ENCODE results near the gene P2RY1. TPM values are rescaled to one million over a fixed set of nuclear protein-coding genes. Genes with fewer than 3 reads are reported as not detected.
"Not testable (repeated sequence)": the region's sequence is repeated elsewhere in the genome, so short reads cannot be mapped to it uniquely, and the experiment has no call there.

The P2RY1 gene
- total RNA-seq, 2 donors from 2014 or later, result 9.7 to 27.8 TPM

- Histone ChIP-seq H3K4me3 (no peak overlapping the region), H3K9me3 (no peaks in the 10 kb centered on the region), H3K27me3 (no peaks in the 10 kb centered on the region), H3K36me3 (no peaks in the 10 kb centered on the region), H3K27ac (no peak overlapping the region), H3K4me1 (no peaks in the 10 kb centered on the region), H3K9ac (ENCODE audit: low read depth in 2 of 2, low read length in 2 of 2) (no peak overlapping the region)
- intact Hi-C loops (cut with DNase I), result no loop called here
- TF ChIP-seq, protein P1, sequence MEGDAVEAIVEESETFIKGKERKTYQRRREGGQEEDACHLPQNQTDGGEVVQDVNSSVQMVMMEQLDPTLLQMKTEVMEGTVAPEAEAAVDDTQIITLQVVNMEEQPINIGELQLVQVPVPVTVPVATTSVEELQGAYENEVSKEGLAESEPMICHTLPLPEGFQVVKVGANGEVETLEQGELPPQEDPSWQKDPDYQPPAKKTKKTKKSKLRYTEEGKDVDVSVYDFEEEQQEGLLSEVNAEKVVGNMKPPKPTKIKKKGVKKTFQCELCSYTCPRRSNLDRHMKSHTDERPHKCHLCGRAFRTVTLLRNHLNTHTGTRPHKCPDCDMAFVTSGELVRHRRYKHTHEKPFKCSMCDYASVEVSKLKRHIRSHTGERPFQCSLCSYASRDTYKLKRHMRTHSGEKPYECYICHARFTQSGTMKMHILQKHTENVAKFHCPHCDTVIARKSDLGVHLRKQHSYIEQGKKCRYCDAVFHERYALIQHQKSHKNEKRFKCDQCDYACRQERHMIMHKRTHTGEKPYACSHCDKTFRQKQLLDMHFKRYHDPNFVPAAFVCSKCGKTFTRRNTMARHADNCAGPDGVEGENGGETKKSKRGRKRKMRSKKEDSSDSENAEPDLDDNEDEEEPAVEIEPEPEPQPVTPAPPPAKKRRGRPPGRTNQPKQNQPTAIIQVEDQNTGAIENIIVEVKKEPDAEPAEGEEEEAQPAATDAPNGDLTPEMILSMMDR (IDR thresholded peaks at IDR 0.05), result no peak
- no peak for DNase-seq
Measured at GRCh38 chr3:152865668-152866245, 30.8 kb downstream of the P2RY1 start.

- no peak for DNase-seq
- TF ChIP-seq, protein P1 (IDR thresholded peaks at IDR 0.05), result no peak
- no peak overlapping the region for H3K9ac ChIP-seq (ENCODE audit: low read depth in 2 of 2, low read length in 2 of 2)
- no peak overlapping the region for H3K4me3 ChIP-seq
- no peaks in the 10 kb centered on the region for H3K9me3 ChIP-seq
- no peak overlapping the region for H3K27ac ChIP-seq
- no peaks in the 10 kb centered on the region for H3K36me3 ChIP-seq
- H3K4me1 ChIP-seq, result no peaks in the 10 kb centered on the region
- intact Hi-C loops (cut with DNase I), result no loop called here
- no peaks in the 10 kb centered on the region for H3K27me3 ChIP-seq
Measured at GRCh38 chr3:152870027-152870426, 35.1 kb downstream of the P2RY1 start.

- H3K4me3 ChIP-seq; DNase-seq; H3K36me3 ChIP-seq; H3K4me1 ChIP-seq; H3K27me3 ChIP-seq; H3K9me3 ChIP-seq; intact Hi-C loops (cut with DNase I); H3K27ac ChIP-seq; H3K9ac ChIP-seq (ENCODE audit: low read depth in 2 of 2, low read length in 2 of 2): not testable (repeated sequence)
Measured at GRCh38 chr3:152873314-152873713, 38.4 kb downstream of the P2RY1 start.

- Histone ChIP-seq H3K36me3 (no peaks in the 10 kb centered on the region), H3K27ac (no peak overlapping the region), H3K4me1 (no peaks in the 10 kb centered on the region), H3K27me3 (no peaks in the 10 kb centered on the region), H3K4me3 (no peak overlapping the region), H3K9me3 (no peaks in the 10 kb centered on the region), H3K9ac (ENCODE audit: low read depth in 2 of 2, low read length in 2 of 2) (no peak overlapping the region)
- intact Hi-C loops (cut with DNase I), result no loop called here
- TF ChIP-seq, protein P1 (IDR thresholded peaks at IDR 0.05), result no peak
- DNase-seq, result no peak
Measured at GRCh38 chr3:152874896-152875749, 40.2 kb downstream of the P2RY1 start.

GRCh38 chr3:152879130-152879789 lies 44.3 kb downstream of the P2RY1 start:
- Histone ChIP-seq H3K4me3 (no peak overlapping the region), H3K9me3 (no peaks in the 10 kb centered on the region), H3K27me3 (no peaks in the 10 kb centered on the region), H3K27ac (no peak overlapping the region), H3K4me1 (no peaks in the 10 kb centered on the region), H3K9ac (ENCODE audit: low read depth in 2 of 2, low read length in 2 of 2) (no peak overlapping the region), H3K36me3 (no peaks in the 10 kb centered on the region)
- no peak for DNase-seq
- TF ChIP-seq, protein P1 (IDR thresholded peaks at IDR 0.05), result no peak
- intact Hi-C loops (cut with DNase I), result no loop called here

Data from colonic mucosa (tissue), 4 donors.